ENCODE results near the gene DISC1.

DISC1 gene

GRCh38 chr1:231861541-231862481, 235.2 kb downstream of the DISC1 start:
- DNase-seq, result no peak

GRCh38 chr1:231862611-231863010, 236.0 kb downstream of the DISC1 start:
- no peak for DNase-seq

- no peak for DNase-seq
Measured at GRCh38 chr1:231865331-231865730, 238.7 kb downstream of the DISC1 start.

GRCh38 chr1:231866392-231867331, 240.1 kb downstream of the DISC1 start:
- peak; percentile 56 for DNase-seq

GRCh38 chr1:231867607-231868006, 241.0 kb downstream of the DISC1 start:
- no peak for DNase-seq

- no peak for DNase-seq
Measured at GRCh38 chr1:231869364-231869763, 242.8 kb downstream of the DISC1 start.

GRCh38 chr1:231871471-231871870, 244.9 kb downstream of the DISC1 start:
- DNase-seq, result no peak

GRCh38 chr1:231871878-231872277, 245.3 kb downstream of the DISC1 start:
- no peak for DNase-seq

- DNase-seq, result no peak
Measured at GRCh38 chr1:231872461-231872910, 245.9 kb downstream of the DISC1 start.

GRCh38 chr1:231878737-231879136, 252.1 kb downstream of the DISC1 start:
- no peak for DNase-seq

GRCh38 chr1:231879296-231879695, 252.7 kb downstream of the DISC1 start:
- no peak for DNase-seq

- DNase-seq, result no peak
Measured at GRCh38 chr1:231882333-231882732, 255.7 kb downstream of the DISC1 start.

GRCh38 chr1:231882790-231883189, 256.2 kb downstream of the DISC1 start:
- DNase-seq, result no peak

GRCh38 chr1:231883382-231883781, 256.8 kb downstream of the DISC1 start:
- no peak for DNase-seq

GRCh38 chr1:231885209-231885854, 258.7 kb downstream of the DISC1 start:
- no peak for DNase-seq

GRCh38 chr1:231887166-231887565, 260.6 kb downstream of the DISC1 start:
- no peak for DNase-seq

GRCh38 chr1:231887866-231888265, 261.3 kb downstream of the DISC1 start:
- no peak for DNase-seq

GRCh38 chr1:231890791-231891190, 264.2 kb downstream of the DISC1 start:
- no peak for DNase-seq

GRCh38 chr1:231893400-231894102, 267.0 kb downstream of the DISC1 start:
- DNase-seq, result no peak

GRCh38 chr1:231896806-231897205, 270.2 kb downstream of the DISC1 start:
- no peak for DNase-seq

- no peak for DNase-seq
Measured at GRCh38 chr1:231899046-231899445, 272.5 kb downstream of the DISC1 start.

- DNase-seq, result no peak
Measured at GRCh38 chr1:231899713-231900435, 273.3 kb downstream of the DISC1 start.

All from activated CD8-positive, alpha-beta memory T cell treated with anti-CD3 and anti-CD28 coated beads, Interleukin-2, amount 50 U/mL, for 4 hours (primary cell).